Ovary (tissue), 9 donors: ENCODE measurements around the gene GSTO1. TPM values are rescaled to one million over a fixed set of nuclear protein-coding genes. Genes with fewer than 3 reads are reported as not detected.
A peak's percentile ranks its signal among the peaks of the same experiment; 100 is the strongest.

Experiments
- DNase-seq, 5 donors: peaks; one replicate each; pipeline ENCODE4 v3.0.0-alpha.2; 2019 to 2020
- H3K27ac ChIP-seq, 2 donors: fragments of 200-600 bp; one replicate each; pipeline versions ENCODE4 v1.5.1 to v1.8.0; 2019 to 2022
- H3K27me3 ChIP-seq: fragments of 200-600 bp; one replicate; pipeline ENCODE4 v1.8.0; 2022
- H3K36me3 ChIP-seq: fragments of 200-600 bp; sonication (generic); one replicate; pipeline ENCODE4 v1.5.1; 2019
- H3K4me1 ChIP-seq: one replicate; pipeline ENCODE4 v1.8.1; 2013; ENCODE audit warnings: mild to moderate bottlenecking, moderate library complexity; ENCODE audit not compliant: insufficient read depth
- H3K4me3 ChIP-seq: fragments of 200-600 bp; sonication (generic); one replicate; pipeline ENCODE4 v1.5.1; 2017
- H3K9me3 ChIP-seq, 2 donors: fragments of 200-600 bp in 1 of 2; sonication (generic) in 1 of 2; one replicate each; pipeline versions ENCODE4 v1.5.1 to v1.8.1; 2013 to 2019; ENCODE audit warnings: mild to moderate bottlenecking in 1 of 2, moderate library complexity in 1 of 2
- CTCF ChIP-seq, 3 donors: fragments of 450-650 bp in 2 of 3; fragments of 200-600 bp in 1 of 3; IDR thresholded peaks; one replicate each; pipeline versions ENCODE4 v1.5.1 to v1.8.0; 2016 to 2022; ENCODE audit warnings: antibody characterized with exemption in 3 of 3, mild to moderate bottlenecking in 1 of 3
- EP300 ChIP-seq: sonication (generic); formaldehyde crosslinking; IDR thresholded peaks from one replicate; pipeline ENCODE4 v1.6.1; 2017; ENCODE audit warnings: antibody characterized with exemption
- POLR2A ChIP-seq: fragments of 450-650 bp; IDR thresholded peaks from one replicate; pipeline ENCODE4 v1.6.1; 2017; ENCODE audit warnings: antibody characterized with exemption, mild to moderate bottlenecking, moderate library complexity
- WGBS, 3 donors: extraction: QIAGEN DNeasy Blood & Tissue Kit in 1 of 3; methylation state at CpG; one replicate each; pipeline versions ENCODE4 v1.1.5 to v1.1.7; 2013 to 2017; 5-methylcytosine and 5-hydroxymethylcytosine counted together
- intact Hi-C, 4 donors: fragments of 100-400 bp; cut with DNase I; formaldehyde crosslinking; loops; one replicate each; pipeline versions ENCODE4 v1.11.0 to v1.15.1; 2022 to 2023
- polyA plus RNA-seq, 2 donors: library from polyadenylated mRNA; stranded (reverse); fragments of 200-250 nt in 1 of 2; fragments of 350-450 nt in 1 of 2; fragmentation: Illumina TruSeq in 1 of 2; extraction: RNeasy Lipid Tissue Mini Kit (QIAGEN cat#74804) in 1 of 2; gene quantifications; one replicate each; pipeline ENCODE4 v1.2.3, GENCODE V29; 2013 to 2014
- total RNA-seq, 7 donors: library from RNA; depleted of rRNA in 2 of 7; stranded (reverse); fragments of >200 nt in 2 of 7; fragmentation: NEBNext Ultra II Directional in 3 of 7; extraction: Animal tissue kit (Norgen Biotek cat#: 25700) in 3 of 7; gene quantifications; one replicate each; pipeline versions ENCODE4 v1.1.0 to v1.2.4, GENCODE V29; 2016 to 2023
- donor health status: DM: no; HTN: no; CAD: no; lungs with moderate emphysema.
- donor health status: DM: no; HTN: no; CAD: no.
- donor health status: Bipolar disorder and iron deficiency.
- donor health status: DM: yes; HTN: yes; CAD: no.
- donor health status: DM: no; HTN: no; CAD: no.
- donor health status: DM: yes; HTN: yes; CAD: no.

The GSTO1 gene
- total and polyA plus RNA-seq, 9 donors, result 58.7 to 125 (median 91.0) TPM

GRCh38 chr10:104251443-104251842 is 3.2 kb upstream of the GSTO1 start:
- no peaks in the 10 kb centered on the region for H3K36me3 ChIP-seq
- H3K9me3 ChIP-seq, result no peaks in the 10 kb centered on the region
- 79 to 85% (median 84%) methylated on average over 6 of the region's 6 CpGs for WGBS, 3 donors
- no peaks in the 10 kb centered on the region for H3K27me3 ChIP-seq
- intact Hi-C loops, result no loop called here
- no peak overlapping the region for H3K4me3 ChIP-seq
- H3K27ac ChIP-seq, result no peak overlapping the region
- DNase-seq, result no peak
- TF ChIP-seq POLR2A (no peak), CTCF (IDR thresholded peaks at IDR 0.05) (no peak), EP300 (no peak)
- H3K4me1 ChIP-seq, result peaks cover 4% of the 10 kb centered on the region

GRCh38 chr10:104252368-104252767 is 2.3 kb upstream of the GSTO1 start:
- Histone ChIP-seq H3K36me3 (no peaks in the 10 kb centered on the region), H3K4me3 (no peak overlapping the region), H3K9me3 (no peaks in the 10 kb centered on the region), H3K27me3 (no peaks in the 10 kb centered on the region), H3K4me1 (peaks cover 4% of the 10 kb centered on the region), H3K27ac (no peak overlapping the region)
- intact Hi-C loops, result no loop called here
- no peak for DNase-seq
- no peak for TF ChIP-seq CTCF (IDR thresholded peaks at IDR 0.05)
- no peak for TF ChIP-seq EP300
- TF ChIP-seq POLR2A, result no peak

GRCh38 chr10:104253106-104253505 is 1.6 kb upstream of the GSTO1 start:
- Histone ChIP-seq H3K27ac (no peak overlapping the region), H3K4me3 (no peak overlapping the region), H3K36me3 (no peaks in the 10 kb centered on the region), H3K27me3 (no peaks in the 10 kb centered on the region), H3K9me3 (no peaks in the 10 kb centered on the region), H3K4me1 (peaks cover 4% of the 10 kb centered on the region)
- 84 to 96% (median 94%) methylated on average over 2 of the region's 2 CpGs for WGBS, 3 donors
- intact Hi-C loops, result no loop called here
- DNase-seq, result no peak
- TF ChIP-seq CTCF (IDR thresholded peaks at IDR 0.05), result no peak
- no peak for TF ChIP-seq POLR2A
- TF ChIP-seq EP300, result no peak

GRCh38 chr10:104253606-104254410 is 884 bp upstream of the GSTO1 start:
- Histone ChIP-seq H3K4me3 (peak overlapping the region; percentile 93), H3K27ac (peak overlapping the region in 1 of 2 donors; percentile 99), H3K36me3 (no peaks in the 10 kb centered on the region), H3K9me3 (no peaks in the 10 kb centered on the region), H3K27me3 (no peaks in the 10 kb centered on the region), H3K4me1 (peaks cover 4% of the 10 kb centered on the region)
- DNase-seq, result no peak
- intact Hi-C loops, result no loop called here
- WGBS, 3 donors, result 78 to 81% (median 78%) methylated on average over 10 of the region's 10 CpGs
- TF ChIP-seq POLR2A, result no peak
- no peak for TF ChIP-seq CTCF (IDR thresholded peaks at IDR 0.05)
- TF ChIP-seq EP300, result no peak
